ENCODE measurements around the gene ZC3H4. TPM values are rescaled to one million over a fixed set of nuclear protein-coding genes. Genes with fewer than 3 reads are reported as not detected.

The ZC3H4 gene
- total RNA-seq, 1 donor from 2014 or later: 23.9 TPM

GRCh38 chr19:47156861-47157430 is 43.4 kb upstream of the ZC3H4 start:
- DNase-seq (ENCODE audit: low read depth): no peak
- TF ChIP-seq CTCF (IDR thresholded peaks at IDR 0.05; ENCODE audit: insufficient read depth, low read length, poor library complexity, severe bottlenecking): no peak
- H3K36me3 ChIP-seq (ENCODE audit: control insufficient read depth, insufficient read depth, low read length): peaks cover 6% of the 10 kb centered on the region

GRCh38 chr19:47155148-47155547 is 41.6 kb upstream of the ZC3H4 start:
- no peak for TF ChIP-seq CTCF (IDR thresholded peaks at IDR 0.05; ENCODE audit: insufficient read depth, low read length, poor library complexity, severe bottlenecking)
- Histone ChIP-seq H3K36me3 (ENCODE audit: control insufficient read depth, insufficient read depth, low read length) (peaks cover 6% of the 10 kb centered on the region), H3K27me3 (ENCODE audit: control insufficient read depth, insufficient read depth, low read length) (no peaks in the 10 kb centered on the region), H3K4me3 (ENCODE audit: low read depth, low read length) (no peak overlapping the region)
- DNase-seq (ENCODE audit: low read depth): no peak

More at GRCh38 chr19:47156861-47157430, 43.4 kb upstream of the ZC3H4 start:
- H3K4me3 ChIP-seq (ENCODE audit: low read depth, low read length): no peak overlapping the region
- H3K27me3 ChIP-seq (ENCODE audit: control insufficient read depth, insufficient read depth, low read length): no peaks in the 10 kb centered on the region

- H3K36me3 ChIP-seq (ENCODE audit: control insufficient read depth, insufficient read depth, low read length): peaks cover 5% of the 10 kb centered on the region
- no peak for TF ChIP-seq CTCF (IDR thresholded peaks at IDR 0.05; ENCODE audit: insufficient read depth, low read length, poor library complexity, severe bottlenecking)
- H3K4me3 ChIP-seq (ENCODE audit: low read depth, low read length): no peak overlapping the region
- H3K27me3 ChIP-seq (ENCODE audit: control insufficient read depth, insufficient read depth, low read length): no peaks in the 10 kb centered on the region
- DNase-seq (ENCODE audit: low read depth): no peak
Measured at GRCh38 chr19:47153266-47153665, 39.7 kb upstream of the ZC3H4 start.

GRCh38 chr19:47152632-47153031 is 39.1 kb upstream of the ZC3H4 start:
- TF ChIP-seq CTCF (IDR thresholded peaks at IDR 0.05; ENCODE audit: insufficient read depth, low read length, poor library complexity, severe bottlenecking): no peak
- Histone ChIP-seq H3K36me3 (ENCODE audit: control insufficient read depth, insufficient read depth, low read length) (peaks cover 4% of the 10 kb centered on the region), H3K27me3 (ENCODE audit: control insufficient read depth, insufficient read depth, low read length) (no peaks in the 10 kb centered on the region), H3K4me3 (ENCODE audit: low read depth, low read length) (no peak overlapping the region)
- no peak for DNase-seq (ENCODE audit: low read depth)

- no peak overlapping the region for H3K4me3 ChIP-seq (ENCODE audit: low read depth, low read length)
- DNase-seq (ENCODE audit: low read depth): no peak
- peaks cover 4% of the 10 kb centered on the region for H3K36me3 ChIP-seq (ENCODE audit: control insufficient read depth, insufficient read depth, low read length)
- no peak for TF ChIP-seq CTCF (IDR thresholded peaks at IDR 0.05; ENCODE audit: insufficient read depth, low read length, poor library complexity, severe bottlenecking)
- H3K27me3 ChIP-seq (ENCODE audit: control insufficient read depth, insufficient read depth, low read length): no peaks in the 10 kb centered on the region
Measured at GRCh38 chr19:47152205-47152604, 38.6 kb upstream of the ZC3H4 start.

- no peak for DNase-seq (ENCODE audit: low read depth)
- Histone ChIP-seq H3K36me3 (ENCODE audit: control insufficient read depth, insufficient read depth, low read length) (peaks cover 4% of the 10 kb centered on the region), H3K4me3 (ENCODE audit: low read depth, low read length) (no peak overlapping the region), H3K27me3 (ENCODE audit: control insufficient read depth, insufficient read depth, low read length) (no peaks in the 10 kb centered on the region)
- TF ChIP-seq CTCF (IDR thresholded peaks at IDR 0.05; ENCODE audit: insufficient read depth, low read length, poor library complexity, severe bottlenecking): no peak
Measured at GRCh38 chr19:47151627-47152026, 38.1 kb upstream of the ZC3H4 start.

All from kidney epithelial cell (primary cell).